NOMO-1 treated with DMSO at 0.1 percent for 48 hours (cell line): Measurements from ENCODE around the gene DIPK1A.

Source experiments
- DNase-seq: peaks from one replicate; lab custom pipeline; 2025; ENCODE audit not compliant: unreplicated experiment; lab: John Stamatoyannopoulos, UW

Gene DIPK1A

GRCh38 chr1:92843429-92844352 lies 117.6 kb downstream of the DIPK1A start:
- DNase-seq = no peak

GRCh38 chr1:92843046-92843423 lies 118.2 kb downstream of the DIPK1A start:
- DNase-seq = no peak

GRCh38 chr1:92842082-92843045 lies 118.9 kb downstream of the DIPK1A start:
- DNase-seq = no peak

- no peak for DNase-seq
Measured at GRCh38 chr1:92840600-92840999, 120.7 kb downstream of the DIPK1A start.

GRCh38 chr1:92839442-92839841 lies 121.8 kb downstream of the DIPK1A start:
- DNase-seq = no peak

GRCh38 chr1:92838519-92838918 lies 122.7 kb downstream of the DIPK1A start:
- DNase-seq = no peak

- no peak for DNase-seq
Measured at GRCh38 chr1:92837062-92837461, 124.2 kb downstream of the DIPK1A start.

- DNase-seq = no peak
Measured at GRCh38 chr1:92834617-92835016, 126.6 kb downstream of the DIPK1A start.

- no peak for DNase-seq
Measured at GRCh38 chr1:92833840-92834239, 127.4 kb downstream of the DIPK1A start.

GRCh38 chr1:92832537-92833114 lies 128.6 kb downstream of the DIPK1A start:
- no peak for DNase-seq

GRCh38 chr1:92831762-92832536 lies 129.3 kb downstream of the DIPK1A start, which contains the start of gene RPL5:
Gene RPL5 (plus strand): TSS chr1:92832040. CDS start chr1:92832115, 75 bp downstream.
- DNase-seq = peak; percentile 97

- no peak for DNase-seq
Measured at GRCh38 chr1:92831368-92831761, 129.9 kb downstream of the DIPK1A start.

- no peak for DNase-seq
Measured at GRCh38 chr1:92826792-92827191, 134.5 kb downstream of the DIPK1A start.

- no peak for DNase-seq
Measured at GRCh38 chr1:92822879-92823278, 138.4 kb downstream of the DIPK1A start.

- DNase-seq = no peak
Measured at GRCh38 chr1:92820551-92820950, 140.7 kb downstream of the DIPK1A start.

GRCh38 chr1:92820024-92820423 lies 141.2 kb downstream of the DIPK1A start:
- DNase-seq = no peak

- DNase-seq = peak; percentile 19
Measured at GRCh38 chr1:92817986-92818764, 143.1 kb downstream of the DIPK1A start.

- no peak for DNase-seq
Measured at GRCh38 chr1:92817137-92817697, 144.0 kb downstream of the DIPK1A start.

- no peak for DNase-seq
Measured at GRCh38 chr1:92816732-92817131, 144.5 kb downstream of the DIPK1A start.
